HEK293 (cell line): ENCODE results near the gene PGBD5.

Experiments used
- KLF16 ChIP-seq: fragments of 450-650 bp; formaldehyde crosslinking; IDR thresholded peaks from 2 replicates; pipeline ENCODE4 v1.5.1; 2017; ENCODE audit warnings: missing biosample characterization, missing genetic modification characterization
- YY1 ChIP-seq: fragments of 450-650 bp; formaldehyde crosslinking; IDR thresholded peaks from 2 replicates; pipeline ENCODE4 v1.5.1; 2018; ENCODE audit warnings: missing biosample characterization, missing genetic modification characterization
- ZBTB7A ChIP-seq: fragments of 450-650 bp; formaldehyde crosslinking; IDR thresholded peaks from 2 replicates; pipeline ENCODE4 v1.5.1; 2016; ENCODE audit warnings: low read depth, missing biosample characterization, missing genetic modification characterization
- ZBTB8A ChIP-seq: fragments of 450-650 bp; formaldehyde crosslinking; IDR thresholded peaks from 2 replicates; pipeline ENCODE4 v1.5.1; 2016; ENCODE audit warnings: missing biosample characterization, missing genetic modification characterization
- ZNF350 ChIP-seq: fragments of 450-650 bp; formaldehyde crosslinking; IDR thresholded peaks from 2 replicates; pipeline ENCODE4 v1.5.0; 2017; ENCODE audit warnings: missing biosample characterization, mild to moderate bottlenecking, missing genetic modification characterization
- ZNF510 ChIP-seq: fragments of 450-650 bp; formaldehyde crosslinking; IDR thresholded peaks from 2 replicates; pipeline ENCODE4 v1.5.1; 2018; ENCODE audit warnings: mild to moderate bottlenecking, missing genetic modification characterization, missing biosample characterization; ENCODE audit not compliant: insufficient replicate concordance
- ZNF549 ChIP-seq: fragments of 450-650 bp; IDR thresholded peaks from 2 replicates; pipeline ENCODE4 v1.5.1; 2018; ENCODE audit warnings: missing biosample characterization, missing genetic modification characterization, mild to moderate bottlenecking, inconsistent platforms, moderate library complexity
- ZNF792 ChIP-seq: fragments of 450-650 bp; formaldehyde crosslinking; IDR thresholded peaks from 2 replicates; pipeline ENCODE4 v1.5.1; 2016; ENCODE audit warnings: missing biosample characterization, missing genetic modification characterization
- TF ChIP-seq, protein P1 (sequence below): fragments of 450-650 bp; formaldehyde crosslinking; IDR thresholded peaks from 2 replicates; pipeline ENCODE4 v1.5.1; 2016; ENCODE audit warnings: missing biosample characterization, missing genetic modification characterization
- TF ChIP-seq, protein P2 (sequence below): fragments of 450-650 bp; formaldehyde crosslinking; IDR thresholded peaks from 2 replicates; pipeline ENCODE4 v1.5.1; 2016; ENCODE audit warnings: missing biosample characterization, missing genetic modification characterization

DNA sequence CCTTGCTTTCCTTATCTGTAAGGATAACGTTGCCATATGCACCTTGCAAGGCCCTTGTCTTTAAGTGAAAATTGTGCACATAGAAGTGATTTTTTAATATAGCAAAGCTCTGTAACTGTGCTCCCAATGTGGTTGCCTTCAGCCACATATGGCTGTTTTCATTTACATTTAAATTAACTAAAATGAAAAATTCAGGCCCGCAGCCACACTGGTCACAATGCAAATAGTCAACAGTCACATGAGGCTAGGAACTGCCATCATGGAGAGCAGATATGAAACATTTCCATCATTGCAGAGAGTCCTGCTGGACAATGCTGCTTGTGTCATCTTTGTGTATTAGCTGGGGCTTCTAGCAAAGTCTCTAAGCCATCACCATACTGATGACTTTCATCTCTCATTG lies 83.4 kb downstream of the PGBD5 start:
- TF ChIP-seq, protein P1, sequence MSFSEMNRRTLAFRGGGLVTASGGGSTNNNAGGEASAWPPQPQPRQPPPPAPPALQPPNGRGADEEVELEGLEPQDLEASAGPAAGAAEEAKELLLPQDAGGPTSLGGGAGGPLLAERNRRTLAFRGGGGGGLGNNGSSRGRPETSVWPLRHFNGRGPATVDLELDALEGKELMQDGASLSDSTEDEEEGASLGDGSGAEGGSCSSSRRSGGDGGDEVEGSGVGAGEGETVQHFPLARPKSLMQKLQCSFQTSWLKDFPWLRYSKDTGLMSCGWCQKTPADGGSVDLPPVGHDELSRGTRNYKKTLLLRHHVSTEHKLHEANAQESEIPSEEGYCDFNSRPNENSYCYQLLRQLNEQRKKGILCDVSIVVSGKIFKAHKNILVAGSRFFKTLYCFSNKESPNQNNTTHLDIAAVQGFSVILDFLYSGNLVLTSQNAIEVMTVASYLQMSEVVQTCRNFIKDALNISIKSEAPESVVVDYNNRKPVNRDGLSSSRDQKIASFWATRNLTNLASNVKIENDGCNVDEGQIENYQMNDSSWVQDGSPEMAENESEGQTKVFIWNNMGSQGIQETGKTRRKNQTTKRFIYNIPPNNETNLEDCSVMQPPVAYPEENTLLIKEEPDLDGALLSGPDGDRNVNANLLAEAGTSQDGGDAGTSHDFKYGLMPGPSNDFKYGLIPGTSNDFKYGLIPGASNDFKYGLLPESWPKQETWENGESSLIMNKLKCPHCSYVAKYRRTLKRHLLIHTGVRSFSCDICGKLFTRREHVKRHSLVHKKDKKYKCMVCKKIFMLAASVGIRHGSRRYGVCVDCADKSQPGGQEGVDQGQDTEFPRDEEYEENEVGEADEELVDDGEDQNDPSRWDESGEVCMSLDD (tag by site-specific recombination): no peak
- TF ChIP-seq ZBTB7A (tag by site-specific recombination) (no peak), ZNF510 (tag by site-specific recombination) (no peak), ZNF350 (no peak), ZNF549 (tag by site-specific recombination) (no peak), YY1 (tag by site-specific recombination) (no peak), ZBTB8A (tag by site-specific recombination) (no peak), ZNF792 (tag by site-specific recombination) (no peak), KLF16 (tag by site-specific recombination) (no peak)
- TF ChIP-seq, protein P2, sequence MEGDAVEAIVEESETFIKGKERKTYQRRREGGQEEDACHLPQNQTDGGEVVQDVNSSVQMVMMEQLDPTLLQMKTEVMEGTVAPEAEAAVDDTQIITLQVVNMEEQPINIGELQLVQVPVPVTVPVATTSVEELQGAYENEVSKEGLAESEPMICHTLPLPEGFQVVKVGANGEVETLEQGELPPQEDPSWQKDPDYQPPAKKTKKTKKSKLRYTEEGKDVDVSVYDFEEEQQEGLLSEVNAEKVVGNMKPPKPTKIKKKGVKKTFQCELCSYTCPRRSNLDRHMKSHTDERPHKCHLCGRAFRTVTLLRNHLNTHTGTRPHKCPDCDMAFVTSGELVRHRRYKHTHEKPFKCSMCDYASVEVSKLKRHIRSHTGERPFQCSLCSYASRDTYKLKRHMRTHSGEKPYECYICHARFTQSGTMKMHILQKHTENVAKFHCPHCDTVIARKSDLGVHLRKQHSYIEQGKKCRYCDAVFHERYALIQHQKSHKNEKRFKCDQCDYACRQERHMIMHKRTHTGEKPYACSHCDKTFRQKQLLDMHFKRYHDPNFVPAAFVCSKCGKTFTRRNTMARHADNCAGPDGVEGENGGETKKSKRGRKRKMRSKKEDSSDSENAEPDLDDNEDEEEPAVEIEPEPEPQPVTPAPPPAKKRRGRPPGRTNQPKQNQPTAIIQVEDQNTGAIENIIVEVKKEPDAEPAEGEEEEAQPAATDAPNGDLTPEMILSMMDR (tag by site-specific recombination): no peak
